Liver (tissue), 9 donors: ENCODE data around the gene PRDM7. TPM values are rescaled to one million over a fixed set of nuclear protein-coding genes. Genes with fewer than 3 reads are reported as not detected.

Experiments
- DNase-seq: peaks from one replicate; pipeline ENCODE4 v3.0.0-alpha.2; 2017; ENCODE audit warnings: low spot score
- H3K27ac ChIP-seq, 2 donors: one replicate each; pipeline ENCODE4 v1.7.0; 2013; ENCODE audit warnings: inconsistent platforms in 2 of 2, low read length in 2 of 2, control low read depth in 1 of 2, low read depth in 1 of 2, mild to moderate bottlenecking in 1 of 2
- H3K27me3 ChIP-seq, 4 donors: one replicate each; pipeline versions ENCODE4 v1.6.1 to v1.7.0; 2013; ENCODE audit warnings: low read length in 3 of 4, inconsistent platforms in 1 of 4, mild to moderate bottlenecking in 1 of 4, moderate library complexity in 1 of 4; ENCODE audit not compliant: control insufficient read depth in 4 of 4, insufficient read depth in 4 of 4
- H3K36me3 ChIP-seq, 4 donors: one replicate each; pipeline versions ENCODE4 v1.6.1 to v1.7.0; 2013; ENCODE audit warnings: low read length in 3 of 4, mild to moderate bottlenecking in 3 of 4, low read depth in 1 of 4, moderate library complexity in 1 of 4; ENCODE audit not compliant: control insufficient read depth in 4 of 4, insufficient read depth in 3 of 4
- H3K4me1 ChIP-seq, 4 donors: one replicate each; pipeline versions ENCODE4 v1.6.1 to v1.7.0; 2013; ENCODE audit warnings: low read length in 3 of 4, mild to moderate bottlenecking in 3 of 4, moderate library complexity in 1 of 4; ENCODE audit not compliant: control insufficient read depth in 4 of 4, insufficient read depth in 4 of 4
- H3K4me3 ChIP-seq, 3 donors: one replicate each; pipeline versions ENCODE4 v1.6.1 to v1.7.0; 2013; ENCODE audit warnings: low read length in 3 of 3, control low read depth in 1 of 3, low read depth in 1 of 3, mild to moderate bottlenecking in 1 of 3
- H3K9ac ChIP-seq, 2 donors: one replicate each; pipeline ENCODE4 v1.7.0; 2013; ENCODE audit warnings: low read length in 2 of 2, mild to moderate bottlenecking in 2 of 2, moderate library complexity in 2 of 2, control low read depth in 1 of 2, low read depth in 1 of 2
- H3K9me3 ChIP-seq, 4 donors: one replicate each; pipeline versions ENCODE4 v1.6.1 to v1.7.0; 2013; ENCODE audit warnings: low read length in 3 of 4; ENCODE audit not compliant: control insufficient read depth in 4 of 4
- ATF3 ChIP-seq: IDR thresholded peaks from 2 replicates; pipeline ENCODE4 v1.6.1; 2016; ENCODE audit warnings: antibody characterized with exemption
- CTCF ChIP-seq: fragments of 150-350 bp; IDR thresholded peaks from 2 replicates; pipeline ENCODE4 v1.5.1; 2017; ENCODE audit warnings: improper control_type of control experiment, low read depth, low read length; ENCODE audit not compliant: missing input control
- EGR1 ChIP-seq, 2 donors: IDR thresholded peaks; 2 replicates each; pipeline ENCODE4 v1.6.1; 2016 to 2018; ENCODE audit warnings: antibody characterized with exemption in 2 of 2, low read depth in 2 of 2
- FOXA1 ChIP-seq: IDR thresholded peaks from 2 replicates; pipeline ENCODE4 v1.6.1; 2016; ENCODE audit warnings: antibody characterized with exemption
- FOXA2 ChIP-seq: IDR thresholded peaks from 2 replicates; pipeline ENCODE4 v1.6.1; 2016; ENCODE audit warnings: antibody characterized with exemption
- HNF4A ChIP-seq, 2 donors: conservative IDR thresholded peaks; 2 replicates each; pipeline ENCODE4 v1.6.1; 2016; ENCODE audit warnings: antibody characterized with exemption in 2 of 2, mild to moderate bottlenecking in 2 of 2
- HNF4G ChIP-seq: IDR thresholded peaks from 2 replicates; pipeline ENCODE4 v1.6.1; 2016; ENCODE audit warnings: antibody characterized with exemption
- YY1 ChIP-seq: IDR thresholded peaks from 2 replicates; pipeline ENCODE4 v1.6.1; 2016; ENCODE audit warnings: antibody characterized with exemption, mild to moderate bottlenecking
- ZBTB33 ChIP-seq: IDR thresholded peaks from 2 replicates; pipeline ENCODE4 v1.6.1; 2016; ENCODE audit warnings: antibody characterized with exemption
- WGBS: extraction: QIAGEN DNeasy Blood & Tissue Kit; methylation state at CpG from one replicate; pipeline ENCODE4 v1.1.7; 2013; 5-methylcytosine and 5-hydroxymethylcytosine counted together
- polyA plus RNA-seq, 2 donors: library from polyadenylated mRNA; stranded (reverse) in 1 of 2; unstranded in 1 of 2; fragments of 200-250 nt in 1 of 2; fragments of >200 nt in 1 of 2; fragmentation: Nextera tagmentation in 1 of 2; extraction: Ambion mirVana in 1 of 2; gene quantifications; one replicate each; pipeline versions ENCODE4 v1.2.1 to v1.2.3, GENCODE V29; 2013 to 2015
- total RNA-seq, 2 donors: library from RNA; depleted of rRNA; stranded (reverse); fragments of >200 nt; gene quantifications; one replicate each; pipeline ENCODE4 v1.2.3, GENCODE V29; 2014
- donor health status: healthy.
- donor health status: healthy.
- donor health status: healthy.
- donor health status: healthy.
- donor health status: healthy.

Gene PRDM7
- total and polyA plus RNA-seq, 4 donors, result not detected

- peaks cover 0 to 2% (median 0%) of the 10 kb centered on the region in 4 donors for H3K27me3 ChIP-seq
- peaks cover 0 to 10% (median 2%) of the 10 kb centered on the region in 4 donors for H3K4me1 ChIP-seq
- no peak for TF ChIP-seq ZBTB33
- TF ChIP-seq FOXA2, result no peak
- TF ChIP-seq CTCF, result no peak
- TF ChIP-seq ATF3, result no peak
- no peak overlapping the region for H3K9ac ChIP-seq
- no peak overlapping the region for H3K27ac ChIP-seq
- H3K36me3 ChIP-seq, result no peaks in the 10 kb centered on the region
- DNase-seq, result no peak
- WGBS, result 40% methylated on average over 23 of the region's 23 CpGs
- H3K9me3 ChIP-seq, result no peaks in the 10 kb centered on the region
- peak overlapping the region in 2 of 3 donors; percentile 21 to 38 for H3K4me3 ChIP-seq
These were observed 837 bp upstream of the PRDM7 start for GRCh38 chr16:90077757-90078578.

GRCh38 chr16:90072442-90073105 lies 4.6 kb downstream of the PRDM7 start:
- peaks cover 0 to 6% (median under 1%) of the 10 kb centered on the region in 4 donors for H3K4me1 ChIP-seq
- H3K27me3 ChIP-seq, result no peaks in the 10 kb centered on the region
- H3K36me3 ChIP-seq, result no peaks in the 10 kb centered on the region
- no peak for DNase-seq
- H3K27ac ChIP-seq, result no peak overlapping the region
- TF ChIP-seq HNF4A (conservative IDR thresholded peaks at IDR 0.05) (no peak), HNF4G (no peak), EGR1 (IDR thresholded peaks at IDR 0.05; ENCODE audit: low read depth in 2 of 2) (no peak), FOXA2 (no peak), YY1 (no peak), FOXA1 (no peak), ZBTB33 (no peak)
- no peak overlapping the region for H3K9ac ChIP-seq
- peaks cover 0 to 2% (median 0%) of the 10 kb centered on the region in 4 donors for H3K9me3 ChIP-seq
- WGBS, result 62% methylated on average over 5 of the region's 5 CpGs
- H3K4me3 ChIP-seq, result no peak overlapping the region
